Stimulated activated CD8-positive, alpha-beta memory T cell treated with anti-CD3 and anti-CD28 coated beads, Interleukin-7, amount 100 ng/mL, for 4 hours (primary cell): ENCODE results near the gene LPP.

Source experiments
- DNase-seq, 2 donors: peaks; one replicate each; pipeline ENCODE4 v3.0.0-alpha.2; 2020; ENCODE audit warnings: low read depth in 2 of 2

LPP gene

GRCh38 chr3:188299068-188299467 is 145.1 kb downstream of the LPP start:
- DNase-seq = peak in 1 of 2 donors; percentile 19

GRCh38 chr3:188299708-188300107 is 145.8 kb downstream of the LPP start:
- DNase-seq = no peak

- no peak for DNase-seq
These were observed 147.2 kb downstream of the LPP start for GRCh38 chr3:188301147-188301546.

- no peak for DNase-seq
These were observed 149.4 kb downstream of the LPP start for GRCh38 chr3:188303286-188303799.

- DNase-seq = no peak
These were observed 149.9 kb downstream of the LPP start for GRCh38 chr3:188303823-188304222.

- no peak for DNase-seq
These were observed 150.5 kb downstream of the LPP start for GRCh38 chr3:188304501-188304900.

GRCh38 chr3:188305220-188305619 is 151.3 kb downstream of the LPP start:
- no peak for DNase-seq

GRCh38 chr3:188306435-188307005 is 152.6 kb downstream of the LPP start:
- no peak for DNase-seq

GRCh38 chr3:188309437-188310269 is 155.7 kb downstream of the LPP start:
- DNase-seq = no peak

GRCh38 chr3:188310270-188310710 is 156.3 kb downstream of the LPP start:
- no peak for DNase-seq

GRCh38 chr3:188315553-188315952 is 161.6 kb downstream of the LPP start:
- DNase-seq = no peak

- no peak for DNase-seq
These were observed 162.2 kb downstream of the LPP start for GRCh38 chr3:188316021-188316722.

GRCh38 chr3:188316723-188317070 is 162.7 kb downstream of the LPP start:
- no peak for DNase-seq

GRCh38 chr3:188319569-188319968 is 165.6 kb downstream of the LPP start:
- no peak for DNase-seq

GRCh38 chr3:188320757-188321156 is 166.8 kb downstream of the LPP start:
- DNase-seq = no peak

- no peak for DNase-seq
These were observed 167.3 kb downstream of the LPP start for GRCh38 chr3:188321258-188321657.

- DNase-seq = no peak
These were observed 168.4 kb downstream of the LPP start for GRCh38 chr3:188322135-188322887.

GRCh38 chr3:188323067-188323842 is 169.3 kb downstream of the LPP start:
- peak in 1 of 2 donors; percentile 30 for DNase-seq

GRCh38 chr3:188326111-188326510 is 172.2 kb downstream of the LPP start:
- no peak for DNase-seq

- DNase-seq = no peak
These were observed 173.0 kb downstream of the LPP start for GRCh38 chr3:188326968-188327367.

GRCh38 chr3:188327433-188327832 is 173.5 kb downstream of the LPP start:
- no peak for DNase-seq
